NCI-H526 treated with DMSO at 0.1 percent for 48 hours (cell line): ENCODE measurements around the gene STX8.
A peak's percentile ranks its signal among the peaks of the same experiment; 100 is the strongest.
"Not testable (repeated sequence)": the region's sequence is repeated elsewhere in the genome, so short reads cannot be mapped to it uniquely, and the experiment has no call there.

Experiments
- DNase-seq: peaks from one replicate; lab custom pipeline; 2025; lab: John Stamatoyannopoulos, UW

Gene STX8

GRCh38 chr17:9557161-9557755 is 18.4 kb downstream of the STX8 start:
- no peak for DNase-seq

GRCh38 chr17:9554715-9555114 is 20.9 kb downstream of the STX8 start:
- not testable (repeated sequence) for DNase-seq

GRCh38 chr17:9553596-9553995 is 22.0 kb downstream of the STX8 start:
- no peak for DNase-seq

GRCh38 chr17:9553181-9553580 is 22.4 kb downstream of the STX8 start:
- no peak for DNase-seq

- DNase-seq: no peak
Observed at GRCh38 chr17:9549215-9549614, 26.4 kb downstream of the STX8 start.

GRCh38 chr17:9544221-9544620 is 31.4 kb downstream of the STX8 start:
- DNase-seq: no peak

- DNase-seq: no peak
Observed at GRCh38 chr17:9541718-9542117, 33.9 kb downstream of the STX8 start.

GRCh38 chr17:9538626-9539025 is 37.0 kb downstream of the STX8 start:
- DNase-seq: no peak

- DNase-seq: no peak
Observed at GRCh38 chr17:9537177-9537776, 38.3 kb downstream of the STX8 start.

GRCh38 chr17:9536061-9536460 is 39.6 kb downstream of the STX8 start:
- DNase-seq: no peak

- no peak for DNase-seq
Observed at GRCh38 chr17:9533441-9533840, 42.2 kb downstream of the STX8 start.

GRCh38 chr17:9532715-9533114 is 42.9 kb downstream of the STX8 start:
- DNase-seq: no peak

GRCh38 chr17:9531034-9531433 is 44.6 kb downstream of the STX8 start:
- no peak for DNase-seq

- peak; percentile 29 for DNase-seq
Observed at GRCh38 chr17:9529033-9529700, 46.5 kb downstream of the STX8 start.

GRCh38 chr17:9527788-9528187 is 47.8 kb downstream of the STX8 start:
- DNase-seq: no peak

GRCh38 chr17:9522074-9522473 is 53.5 kb downstream of the STX8 start:
- peak; percentile 0 for DNase-seq

GRCh38 chr17:9521062-9521461 is 54.6 kb downstream of the STX8 start:
- DNase-seq: no peak

GRCh38 chr17:9520649-9521048 is 55.0 kb downstream of the STX8 start:
- no peak for DNase-seq

- no peak for DNase-seq
Observed at GRCh38 chr17:9519583-9520272, 55.9 kb downstream of the STX8 start.

- no peak for DNase-seq
Observed at GRCh38 chr17:9517396-9517795, 58.2 kb downstream of the STX8 start.

GRCh38 chr17:9513266-9513665 is 62.4 kb downstream of the STX8 start:
- DNase-seq: no peak

- no peak for DNase-seq
Observed at GRCh38 chr17:9512323-9513168, 63.1 kb downstream of the STX8 start.
